Renal cortex interstitium (tissue), 11 donors: ENCODE measurements around the gene ASCC3. TPM values are rescaled to one million over a fixed set of nuclear protein-coding genes. Genes with fewer than 3 reads are reported as not detected.
"Not testable (repeated sequence)": the region's sequence is repeated elsewhere in the genome, so short reads cannot be mapped to it uniquely, and the experiment has no call there.

Experiments used
- DNase-seq, 11 donors: peaks; one replicate each; pipeline ENCODE4 v3.0.0-alpha.2; 2013; ENCODE audit warnings: low read depth in 9 of 11, low spot score in 4 of 11; ENCODE audit errors: extremely low read depth in 1 of 11
- polyA plus RNA-seq, 3 donors: library from polyadenylated mRNA; unstranded; fragments of 120-200 nt; gene quantifications; one replicate each; pipeline ENCODE4 v1.2.1, GENCODE V29; 2013; ENCODE audit not compliant: insufficient read length in 3 of 3

ASCC3 gene
- polyA plus RNA-seq, 3 donors: 20.9 to 26.3 (median 21.6) TPM

DNA sequence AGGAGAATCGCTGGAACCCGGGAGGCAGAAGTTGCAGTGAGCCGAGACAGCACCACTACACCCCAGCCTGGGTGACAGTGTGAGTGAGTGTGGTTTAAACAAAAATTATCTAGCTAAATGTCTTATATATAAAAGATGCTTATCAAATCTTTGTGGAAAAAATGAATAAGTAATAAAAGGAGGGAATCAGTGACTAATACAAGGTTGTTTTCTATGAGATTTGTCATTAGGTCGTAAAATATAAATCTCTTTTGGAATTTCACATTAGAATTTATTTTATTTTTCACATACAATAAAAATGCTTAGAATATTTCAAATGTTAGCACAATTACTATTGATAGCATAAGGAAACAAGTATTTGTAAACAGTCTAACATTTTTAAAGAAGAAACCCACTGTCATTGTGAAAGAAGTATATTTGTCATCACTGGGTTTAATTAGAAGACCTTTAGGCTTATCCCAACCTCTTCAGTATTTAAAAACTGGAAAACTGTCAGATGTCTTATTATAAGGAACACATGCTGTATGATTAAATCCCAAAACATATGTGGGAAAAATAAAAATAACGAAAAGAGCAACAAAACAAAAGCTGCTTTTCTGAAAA lies 47.1 kb downstream of the ASCC3 start:
- no peak for DNase-seq

- not testable (repeated sequence) for DNase-seq
Observed at GRCh38 chr6:100829077-100829595, 52.0 kb downstream of the ASCC3 start.

DNA sequence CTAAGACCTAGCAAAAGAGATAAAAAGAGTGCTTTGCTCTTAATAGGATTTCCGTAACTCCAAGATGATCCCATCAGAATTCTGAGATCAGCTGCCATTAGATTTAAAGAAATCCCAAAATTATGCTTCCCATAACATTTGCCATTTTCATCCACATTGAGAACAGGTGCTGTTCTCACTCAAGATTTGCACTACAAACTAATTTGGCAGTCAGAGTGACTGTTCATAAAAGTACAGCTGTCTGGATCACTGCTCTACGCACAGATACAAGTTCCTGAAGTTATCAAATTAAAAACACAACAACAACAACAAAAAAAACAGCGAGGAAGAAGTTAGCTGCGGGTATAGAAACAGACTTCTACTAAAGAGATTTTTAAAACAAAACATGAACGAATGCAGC lies 58.1 kb downstream of the ASCC3 start:
- DNase-seq: no peak

GRCh38 chr6:100818066-100818465 lies 63.1 kb downstream of the ASCC3 start:
- no peak for DNase-seq

DNA sequence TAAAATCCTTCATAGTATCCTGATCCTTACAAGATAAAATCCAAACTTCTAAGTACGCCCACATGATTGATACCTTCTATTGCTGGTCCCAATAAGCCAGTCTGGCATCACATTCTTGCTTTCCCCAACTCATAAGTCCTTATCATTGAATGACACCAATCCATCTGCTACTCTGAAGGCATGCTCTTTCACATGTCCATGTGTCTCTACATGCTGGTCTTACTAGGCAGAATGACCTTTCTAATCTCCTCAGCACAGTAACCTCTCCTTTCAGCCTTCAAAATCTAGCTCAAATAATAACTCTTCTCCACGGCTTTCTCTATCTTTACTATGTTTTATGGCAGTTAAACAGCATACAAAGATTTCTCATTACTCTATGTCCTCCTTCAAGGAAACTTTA lies 71.1 kb downstream of the ASCC3 start:
- no peak for DNase-seq

DNA sequence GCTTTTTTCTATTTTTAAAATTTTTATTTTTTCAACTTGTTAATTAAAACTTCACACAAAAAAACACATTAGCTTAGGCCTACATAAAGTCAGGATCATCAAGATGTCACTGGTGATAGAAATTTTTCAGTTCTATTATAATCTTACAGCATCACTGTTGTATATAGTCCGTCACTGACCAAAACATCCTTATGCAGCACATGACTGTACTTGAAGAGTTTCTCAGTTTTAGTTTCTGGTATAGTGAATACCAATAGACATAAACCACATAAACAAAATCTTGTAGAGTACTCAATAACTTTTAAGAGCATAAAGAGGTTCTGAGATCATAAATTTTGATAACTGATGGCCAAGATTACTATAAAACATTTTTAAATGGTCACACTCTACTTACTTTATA lies 71.8 kb downstream of the ASCC3 start:
- DNase-seq: no peak

DNA sequence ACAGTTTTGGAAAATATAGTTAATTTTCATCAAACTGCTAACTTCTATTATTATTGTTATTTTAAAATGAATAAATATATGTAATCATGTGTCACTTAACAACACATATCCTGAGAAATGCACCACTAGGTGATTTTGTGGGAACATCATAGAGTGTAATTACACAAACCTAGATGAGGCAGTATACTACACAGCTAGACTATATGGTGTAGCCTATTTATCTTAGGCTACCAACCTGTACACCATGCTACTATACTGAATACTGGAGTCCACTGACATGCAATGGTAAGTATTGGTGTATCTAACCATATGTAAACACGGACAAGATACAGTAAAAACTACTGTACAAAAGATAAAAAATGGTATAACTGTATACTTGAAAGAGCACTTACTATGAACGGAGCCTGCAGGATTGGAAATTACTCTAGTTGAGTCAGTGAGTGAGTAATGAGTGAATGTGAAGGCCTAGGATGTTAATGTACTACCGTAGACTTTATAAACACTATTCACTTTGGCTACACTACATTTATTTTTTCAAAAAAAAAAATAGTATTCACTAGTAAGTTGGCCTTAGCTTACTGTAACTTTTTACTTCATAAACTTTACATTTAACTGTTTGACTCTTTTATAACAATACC lies 72.4 kb downstream of the ASCC3 start:
- DNase-seq: no peak

DNA sequence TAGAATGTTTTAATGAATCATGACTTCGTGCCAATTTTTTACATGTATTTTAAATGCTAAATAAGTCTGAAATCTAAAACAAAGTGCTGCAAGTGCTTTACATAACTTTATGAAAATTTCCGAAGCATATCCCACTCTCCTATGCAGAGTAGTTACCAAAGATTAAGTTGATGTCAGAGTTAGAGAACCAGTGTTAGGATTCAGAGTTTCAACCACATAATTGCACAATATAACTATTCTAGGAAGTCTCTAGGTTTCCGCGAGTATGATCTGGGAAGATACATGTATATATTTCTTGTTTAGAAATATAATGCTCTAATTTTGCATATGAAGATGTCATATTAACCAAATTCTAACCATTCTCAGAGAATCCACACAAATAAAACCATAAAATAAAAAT lies 74.8 kb downstream of the ASCC3 start:
- DNase-seq: no peak

- DNase-seq: peak in 1 of 11 donors; percentile 1
Observed at GRCh38 chr6:100803264-100804045, 77.7 kb downstream of the ASCC3 start.

DNA sequence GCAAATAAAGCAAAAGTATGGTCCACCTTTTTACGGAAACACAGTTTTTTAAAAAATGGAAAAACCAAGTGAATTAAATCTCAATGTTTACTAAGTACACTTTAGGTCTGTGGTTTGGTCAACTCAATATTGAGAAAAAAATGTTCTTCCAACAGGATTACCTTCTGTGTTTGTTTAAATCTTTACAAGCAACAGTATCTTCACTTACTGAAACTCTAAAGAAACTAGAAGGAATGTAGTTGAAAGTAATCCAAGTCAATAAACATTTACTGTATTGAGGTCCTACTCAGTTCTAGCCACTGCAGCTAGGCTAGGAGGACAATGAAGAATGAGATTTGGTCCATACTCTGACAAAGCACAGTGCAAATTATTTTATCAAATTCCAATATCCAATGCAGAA lies 80.1 kb downstream of the ASCC3 start:
- DNase-seq: no peak

- DNase-seq: no peak
Observed at GRCh38 chr6:100796049-100796823, 84.9 kb downstream of the ASCC3 start.

- DNase-seq: no peak
Observed at GRCh38 chr6:100790084-100790483, 91.0 kb downstream of the ASCC3 start.

GRCh38 chr6:100785982-100786381 lies 95.1 kb downstream of the ASCC3 start:
- DNase-seq: no peak

DNA sequence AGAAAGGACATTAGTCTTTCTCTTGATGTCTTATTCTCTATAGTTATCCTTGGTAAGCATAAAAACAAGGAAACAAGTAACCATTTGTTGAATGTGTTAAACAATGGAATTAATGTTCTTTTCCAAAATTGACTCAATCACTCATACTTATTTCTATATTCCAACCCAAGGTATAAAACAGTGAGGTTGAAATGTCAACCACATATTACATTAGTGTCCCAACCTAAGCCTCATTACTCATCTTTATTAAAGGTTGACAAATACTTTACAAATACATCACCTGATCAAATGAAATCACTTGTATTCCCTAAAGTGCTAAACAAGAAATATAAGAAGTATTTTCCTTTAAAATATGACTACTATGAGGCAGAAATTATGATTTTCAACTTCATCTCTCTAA lies 100.5 kb downstream of the ASCC3 start:
- no peak for DNase-seq

GRCh38 chr6:100775667-100776066 lies 105.5 kb downstream of the ASCC3 start:
- DNase-seq: no peak

DNA sequence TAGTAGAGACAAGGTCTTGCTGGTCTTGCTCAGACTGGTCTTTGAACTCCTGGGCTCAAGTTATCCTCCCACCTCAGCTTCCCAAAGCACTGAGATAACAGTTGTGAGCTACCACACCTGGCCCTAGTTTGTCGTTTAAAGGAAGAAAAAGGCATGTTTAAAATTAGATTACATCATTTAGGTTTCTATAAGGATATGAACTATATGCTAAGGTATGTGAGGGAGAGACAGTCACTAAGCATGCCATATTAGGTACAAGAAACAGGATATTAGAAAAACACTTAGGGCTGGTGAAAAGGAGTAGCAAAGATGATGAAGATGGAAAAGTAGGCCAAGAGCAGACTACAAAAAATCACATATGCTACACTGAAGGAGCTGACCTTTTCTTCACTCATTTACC lies 106.4 kb downstream of the ASCC3 start:
- no peak for DNase-seq

DNA sequence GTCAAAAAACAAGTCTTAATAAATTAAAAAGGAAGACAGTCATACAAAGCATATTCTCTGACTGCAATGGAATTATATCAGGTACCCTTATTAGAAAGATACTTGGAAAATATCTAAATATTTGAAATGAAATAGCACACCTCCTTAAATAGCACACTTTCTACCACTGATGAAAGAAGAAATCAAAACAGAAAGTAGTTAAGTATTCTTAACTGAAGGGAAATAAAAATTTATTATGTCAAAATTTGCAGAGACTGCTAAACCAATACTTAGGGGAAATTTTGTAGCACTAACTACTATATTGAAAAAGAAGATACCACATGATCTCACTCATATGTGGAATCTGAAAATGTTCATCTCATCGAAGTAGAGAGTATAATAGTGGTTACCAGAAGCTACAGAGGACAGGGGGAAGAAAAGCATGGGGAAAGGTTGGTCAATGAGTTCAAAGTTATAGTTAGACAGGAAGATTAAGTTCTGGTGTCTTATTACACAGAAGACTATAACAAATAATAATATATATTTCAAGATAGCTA lies 112.2 kb downstream of the ASCC3 start:
- DNase-seq: no peak

- DNase-seq: no peak
Observed at GRCh38 chr6:100763617-100764241, 117.4 kb downstream of the ASCC3 start.

DNA sequence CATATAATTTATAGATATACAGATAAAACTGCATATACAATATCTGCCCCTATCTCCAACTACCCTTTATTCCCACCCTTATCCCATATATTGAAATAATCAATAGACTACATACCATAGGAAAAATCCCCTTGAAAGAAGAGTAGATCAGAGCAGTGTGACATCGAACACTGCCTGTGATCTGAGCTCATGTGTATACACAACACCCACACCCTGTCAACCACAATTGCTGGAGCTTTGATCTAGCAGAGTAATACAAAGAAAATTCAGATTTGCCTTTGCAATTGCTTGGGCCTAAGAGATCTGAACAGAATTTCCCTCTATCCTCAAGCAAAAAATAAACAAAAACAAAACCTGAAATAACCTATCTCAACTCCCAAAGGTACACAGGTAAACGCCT lies 119.3 kb downstream of the ASCC3 start:
- no peak for DNase-seq
